ENCODE measurements around the gene DLG5. TPM values are rescaled to one million over a fixed set of nuclear protein-coding genes. Genes with fewer than 3 reads are reported as not detected.
A peak's percentile ranks its signal among the peaks of the same experiment; 100 is the strongest.

Gene DLG5
- total RNA-seq, 4 donors from 2014 or later = 117 to 196 (median 147) TPM

DNA sequence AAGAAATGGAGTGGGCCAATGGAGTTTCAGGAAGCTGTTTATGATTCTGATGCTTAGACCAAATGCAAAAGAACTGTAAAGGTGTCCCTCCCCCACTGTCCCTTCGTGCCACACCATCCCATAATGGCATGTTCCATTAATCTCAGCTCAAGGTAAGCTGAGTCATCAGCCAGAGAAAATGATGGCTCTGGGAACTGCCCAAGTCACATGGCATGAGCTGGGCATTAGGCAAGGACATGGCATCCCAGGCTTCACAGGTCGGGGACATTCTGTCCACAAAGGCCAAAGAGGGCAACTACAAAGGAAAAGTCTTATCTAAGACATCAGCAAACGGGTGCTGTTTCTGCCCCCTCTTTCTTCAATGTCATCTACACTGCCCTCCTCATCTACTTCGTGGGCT lies 44.9 kb downstream of the DLG5 start:
- H3K9me3 ChIP-seq = no peaks in the 10 kb centered on the region
- DNase-seq (ENCODE audit: low spot score in 2 of 2) = no peak
- no peak overlapping the region for H3K4me3 ChIP-seq
- no peak for TF ChIP-seq CTCF (IDR thresholded peaks at IDR 0.05)
- no peak for TF ChIP-seq EP300 (IDR thresholded peaks at IDR 0.05)
- TF ChIP-seq POLR2AphosphoS5 (IDR thresholded peaks at IDR 0.05) = no peak
- no peak for TF ChIP-seq POLR2A (IDR thresholded peaks at IDR 0.05)
- H3K27me3 ChIP-seq = no peaks in the 10 kb centered on the region
- H3K4me1 ChIP-seq = peaks cover 39% of the 10 kb centered on the region
- H3K27ac ChIP-seq = no peak overlapping the region
- 75% methylated on average over 4 of the region's 4 CpGs for whole genome bisulfite sequencing
- H3K36me3 ChIP-seq = no peaks in the 10 kb centered on the region

DNA sequence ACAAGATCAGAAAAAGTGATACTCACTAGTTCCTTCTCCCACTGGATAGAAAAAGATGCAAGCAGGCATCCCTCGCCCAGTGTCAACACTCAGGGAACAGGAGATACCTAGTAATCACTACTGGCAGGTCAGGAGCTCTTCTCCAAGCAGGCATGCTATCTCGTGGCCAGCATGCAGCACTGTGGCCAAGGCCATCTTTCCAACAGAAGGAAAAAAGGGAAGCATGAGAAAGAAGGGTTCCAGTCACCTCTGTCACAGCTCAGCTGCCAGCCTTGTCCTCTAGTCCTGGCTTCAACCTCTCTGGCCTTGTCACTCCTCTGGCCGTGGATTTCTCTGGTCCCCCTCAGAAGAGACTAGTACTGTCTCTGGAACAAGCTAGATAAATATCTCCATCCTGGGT lies 45.3 kb downstream of the DLG5 start:
- H3K27ac ChIP-seq = no peak overlapping the region
- TF ChIP-seq EP300 (IDR thresholded peaks at IDR 0.05) = no peak
- no peak for TF ChIP-seq CTCF (IDR thresholded peaks at IDR 0.05)
- no peak for TF ChIP-seq POLR2A (IDR thresholded peaks at IDR 0.05)
- no peak for TF ChIP-seq POLR2AphosphoS5 (IDR thresholded peaks at IDR 0.05)
- WGBS = 94% methylated on average over 2 of the region's 3 CpGs

DNA sequence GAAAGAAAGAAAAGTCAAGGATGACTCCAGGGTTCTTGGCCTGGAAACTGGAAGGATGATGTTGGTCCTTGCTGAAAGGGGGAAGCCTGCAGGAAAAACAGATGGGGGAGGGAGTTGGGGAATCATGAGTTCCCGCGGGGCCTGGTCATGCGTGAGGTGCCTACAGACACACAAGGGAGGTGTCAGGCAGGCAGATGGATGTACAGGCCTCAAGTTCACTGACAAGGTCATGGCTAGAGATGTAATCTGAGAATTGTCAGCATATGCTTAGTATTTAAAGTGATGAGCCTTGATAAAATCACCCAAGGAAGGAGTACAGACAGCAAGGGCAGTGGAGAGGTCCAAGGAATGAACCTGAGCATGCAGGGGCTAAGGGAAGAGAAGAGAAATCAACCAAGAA lies 46.8 kb downstream of the DLG5 start:
- Histone ChIP-seq H3K4me3 (no peak overlapping the region), H3K27me3 (no peaks in the 10 kb centered on the region), H3K4me1 (peaks cover 29% of the 10 kb centered on the region), H3K36me3 (no peaks in the 10 kb centered on the region), H3K27ac (no peak overlapping the region), H3K9me3 (no peaks in the 10 kb centered on the region)
- DNase-seq (ENCODE audit: low spot score in 2 of 2) = no peak
- WGBS = 89% methylated on average over 3 of the region's 3 CpGs
- no peak for TF ChIP-seq CTCF (IDR thresholded peaks at IDR 0.05)
- no peak for TF ChIP-seq POLR2A (IDR thresholded peaks at IDR 0.05)
- no peak for TF ChIP-seq POLR2AphosphoS5 (IDR thresholded peaks at IDR 0.05)
- no peak for TF ChIP-seq EP300 (IDR thresholded peaks at IDR 0.05)

More for the DNA sequence above, 45.3 kb downstream of the DLG5 start:
- H3K36me3 ChIP-seq = no peaks in the 10 kb centered on the region
- peaks cover 34% of the 10 kb centered on the region for H3K4me1 ChIP-seq
- no peak for DNase-seq (ENCODE audit: low spot score in 2 of 2)
- no peaks in the 10 kb centered on the region for H3K9me3 ChIP-seq
- H3K27me3 ChIP-seq = no peaks in the 10 kb centered on the region
- no peak overlapping the region for H3K4me3 ChIP-seq

DNA sequence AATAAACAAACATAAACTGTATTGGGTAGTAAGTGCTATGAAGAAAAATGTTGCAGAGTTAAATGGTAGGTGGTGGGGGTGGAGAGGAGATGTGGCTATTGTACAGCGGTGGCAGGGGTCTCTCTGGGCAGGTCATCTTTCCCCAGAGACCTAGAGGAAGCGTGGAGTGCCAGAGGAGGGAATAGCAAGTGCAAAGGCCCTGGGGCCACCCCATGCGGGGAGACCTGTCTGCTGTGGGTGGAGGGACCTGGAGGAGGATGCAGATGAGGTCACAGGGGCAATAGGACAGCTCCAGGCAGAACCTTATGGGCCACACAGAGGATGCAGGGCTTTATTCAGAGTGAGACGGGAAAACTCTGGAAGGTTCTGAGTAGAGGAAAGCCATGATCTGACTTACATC lies 47.5 kb downstream of the DLG5 start:
- Histone ChIP-seq H3K4me3 (no peak overlapping the region), H3K9me3 (no peaks in the 10 kb centered on the region), H3K4me1 (peaks cover 31% of the 10 kb centered on the region), H3K36me3 (no peaks in the 10 kb centered on the region), H3K27me3 (no peaks in the 10 kb centered on the region), H3K27ac (no peak overlapping the region)
- no peak for TF ChIP-seq POLR2AphosphoS5 (IDR thresholded peaks at IDR 0.05)
- no peak for TF ChIP-seq POLR2A (IDR thresholded peaks at IDR 0.05)
- no peak for TF ChIP-seq CTCF (IDR thresholded peaks at IDR 0.05)
- TF ChIP-seq EP300 (IDR thresholded peaks at IDR 0.05) = no peak
- no peak for DNase-seq (ENCODE audit: low spot score in 2 of 2)
- WGBS = 89% methylated on average over 4 of the region's 4 CpGs

- H3K4me1 ChIP-seq = peaks cover 40% of the 10 kb centered on the region
- no peaks in the 10 kb centered on the region for H3K27me3 ChIP-seq
- no peak overlapping the region for H3K4me3 ChIP-seq
- DNase-seq (ENCODE audit: low spot score in 2 of 2) = no peak
- H3K36me3 ChIP-seq = no peaks in the 10 kb centered on the region
- 43% methylated on average over 12 of the region's 16 CpGs for WGBS
- no peak overlapping the region for H3K27ac ChIP-seq
- H3K9me3 ChIP-seq = no peaks in the 10 kb centered on the region
- TF ChIP-seq EP300 (IDR thresholded peaks at IDR 0.05) = peak; percentile 17
- no peak for TF ChIP-seq POLR2AphosphoS5 (IDR thresholded peaks at IDR 0.05)
These were observed 48.9 kb downstream of the DLG5 start for GRCh38 chr10:77877441-77878344.

Measured in suprapubic skin (tissue), 4 donors.